Esophagus muscularis mucosa (tissue), 3 donors: ENCODE measurements around the gene IST1.

Experiments
- POLR2AphosphoS5 ChIP-seq, 2 donors: sonication (generic); formaldehyde crosslinking; IDR thresholded peaks; one replicate each; pipeline ENCODE4 v1.6.1; 2017; ENCODE audit warnings: antibody characterized with exemption in 2 of 2
- TF ChIP-seq, protein P1 (sequence below), 3 experiments: fragments of 200-600 bp in 2 of 3; fragments of 450-650 bp in 1 of 3; sonication (generic) in 2 of 3; IDR thresholded peaks; one replicate each; pipeline ENCODE4 v1.5.1; 2017 to 2019; ENCODE audit warnings: antibody characterized with exemption in 3 of 3, mild to moderate bottlenecking in 2 of 3, moderate library complexity in 1 of 3

DNA sequence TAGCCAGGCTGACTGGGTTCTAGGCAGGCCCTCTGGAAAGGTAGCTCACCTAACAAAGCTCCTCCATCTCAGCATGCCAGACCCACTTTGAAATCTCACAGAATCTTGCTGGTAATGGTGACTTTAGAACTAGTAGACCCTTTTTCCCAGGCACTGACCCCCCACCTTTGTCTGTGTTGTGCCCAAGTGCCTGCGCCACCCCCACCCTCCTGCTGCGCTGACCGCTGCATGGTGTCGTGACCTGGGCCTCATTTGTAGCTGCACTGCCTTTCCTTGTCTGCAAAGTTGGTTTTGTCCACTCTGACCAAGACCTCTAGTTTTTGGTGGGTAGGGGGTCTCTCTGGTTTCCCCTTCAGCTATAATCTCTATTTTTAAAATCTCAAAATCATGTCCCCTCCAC is 42.8 kb upstream of the IST1 start:
- TF ChIP-seq, protein P1, sequence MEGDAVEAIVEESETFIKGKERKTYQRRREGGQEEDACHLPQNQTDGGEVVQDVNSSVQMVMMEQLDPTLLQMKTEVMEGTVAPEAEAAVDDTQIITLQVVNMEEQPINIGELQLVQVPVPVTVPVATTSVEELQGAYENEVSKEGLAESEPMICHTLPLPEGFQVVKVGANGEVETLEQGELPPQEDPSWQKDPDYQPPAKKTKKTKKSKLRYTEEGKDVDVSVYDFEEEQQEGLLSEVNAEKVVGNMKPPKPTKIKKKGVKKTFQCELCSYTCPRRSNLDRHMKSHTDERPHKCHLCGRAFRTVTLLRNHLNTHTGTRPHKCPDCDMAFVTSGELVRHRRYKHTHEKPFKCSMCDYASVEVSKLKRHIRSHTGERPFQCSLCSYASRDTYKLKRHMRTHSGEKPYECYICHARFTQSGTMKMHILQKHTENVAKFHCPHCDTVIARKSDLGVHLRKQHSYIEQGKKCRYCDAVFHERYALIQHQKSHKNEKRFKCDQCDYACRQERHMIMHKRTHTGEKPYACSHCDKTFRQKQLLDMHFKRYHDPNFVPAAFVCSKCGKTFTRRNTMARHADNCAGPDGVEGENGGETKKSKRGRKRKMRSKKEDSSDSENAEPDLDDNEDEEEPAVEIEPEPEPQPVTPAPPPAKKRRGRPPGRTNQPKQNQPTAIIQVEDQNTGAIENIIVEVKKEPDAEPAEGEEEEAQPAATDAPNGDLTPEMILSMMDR (IDR thresholded peaks at IDR 0.05): no peak
- no peak for TF ChIP-seq POLR2AphosphoS5 (IDR thresholded peaks at IDR 0.05)
